COR-L47 (cell line): ENCODE data around the gene RAI1.
"Not testable (repeated sequence)": the region's sequence is repeated elsewhere in the genome, so short reads cannot be mapped to it uniquely, and the experiment has no call there.

Experiments used
- DNase-seq: peaks from one replicate; lab custom pipeline; 2025; lab: John Stamatoyannopoulos, UW

RAI1 gene

GRCh38 chr17:17682293-17682736 is 1.1 kb downstream of the RAI1 start:
- DNase-seq: no peak

DNA sequence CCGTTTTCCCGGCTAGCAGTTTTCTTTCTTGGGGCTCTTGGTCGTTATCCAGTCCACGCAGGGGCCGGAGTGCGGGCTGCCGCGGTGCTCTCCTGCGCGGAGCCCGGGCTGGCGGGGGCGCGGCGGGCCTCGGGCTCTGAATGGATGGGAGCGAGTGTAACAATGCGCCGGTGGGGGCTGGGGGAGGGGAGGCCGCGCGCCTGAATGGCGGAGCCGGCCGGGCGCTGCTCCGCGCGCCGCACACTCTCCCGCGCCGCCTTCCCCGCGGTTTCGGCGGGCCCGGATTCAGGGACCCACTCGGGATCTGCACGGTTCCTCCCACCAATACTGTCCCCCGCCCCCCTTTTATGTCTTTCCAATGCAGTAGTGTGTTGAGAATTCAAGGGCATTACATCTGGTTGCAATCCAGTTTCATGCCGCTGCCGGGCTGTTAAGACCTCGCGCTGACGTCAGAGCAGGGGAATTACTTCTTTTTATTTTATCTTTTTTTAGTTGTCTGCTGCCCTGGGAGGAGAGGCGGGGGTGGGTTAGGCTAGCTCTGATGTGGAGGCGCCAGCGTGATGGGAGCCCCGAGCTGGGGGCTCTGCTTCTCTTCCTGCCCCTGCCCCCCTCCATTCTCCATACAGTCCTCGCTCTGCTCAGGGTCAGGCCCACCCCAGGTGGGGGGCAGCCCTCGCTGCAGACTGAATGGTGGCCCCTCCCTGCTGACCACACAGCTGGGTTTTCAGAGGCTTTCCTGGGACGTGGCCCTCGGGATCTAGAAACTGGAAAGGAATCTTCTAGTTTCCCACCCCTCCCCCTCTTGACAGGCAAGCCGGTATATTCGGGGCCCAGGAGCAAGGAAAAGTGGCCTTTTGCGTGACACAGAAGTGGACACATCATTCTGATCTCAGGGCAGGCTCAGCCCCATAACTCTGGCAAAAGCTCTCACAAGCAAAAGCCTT is 1.8 kb downstream of the RAI1 start:
- DNase-seq: no peak

DNA sequence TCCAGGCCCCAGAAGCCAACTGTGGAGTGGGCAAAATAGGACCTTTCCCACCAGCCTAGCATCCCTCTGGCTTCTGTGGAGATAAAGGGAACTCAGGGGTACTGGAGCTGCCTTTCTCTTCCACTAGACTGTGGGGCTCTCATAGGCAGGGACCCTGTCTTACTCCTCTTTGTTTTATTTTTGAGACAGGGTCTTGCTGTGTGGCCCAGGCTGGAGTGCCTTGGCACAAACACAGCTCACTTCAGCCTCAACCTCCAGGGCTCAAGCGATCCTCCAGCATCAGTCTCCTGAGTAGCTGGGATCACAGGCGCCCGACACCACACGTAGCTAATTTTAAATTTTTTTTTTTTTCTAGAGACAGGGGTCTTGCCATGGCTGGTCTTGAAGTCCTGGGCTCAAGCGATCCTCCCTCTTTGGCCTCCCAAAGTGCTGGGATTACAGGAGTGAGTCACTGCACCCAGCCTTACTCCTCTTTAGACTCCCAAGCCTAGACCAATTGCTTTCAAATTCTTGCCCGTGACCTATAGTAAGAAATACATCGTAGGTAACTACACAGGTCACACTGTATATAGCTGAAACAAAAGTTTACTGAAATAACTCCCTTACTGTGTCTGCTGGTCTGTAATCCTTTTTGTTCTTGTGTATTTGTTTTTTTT is 2.6 kb downstream of the RAI1 start:
- no peak for DNase-seq

DNA sequence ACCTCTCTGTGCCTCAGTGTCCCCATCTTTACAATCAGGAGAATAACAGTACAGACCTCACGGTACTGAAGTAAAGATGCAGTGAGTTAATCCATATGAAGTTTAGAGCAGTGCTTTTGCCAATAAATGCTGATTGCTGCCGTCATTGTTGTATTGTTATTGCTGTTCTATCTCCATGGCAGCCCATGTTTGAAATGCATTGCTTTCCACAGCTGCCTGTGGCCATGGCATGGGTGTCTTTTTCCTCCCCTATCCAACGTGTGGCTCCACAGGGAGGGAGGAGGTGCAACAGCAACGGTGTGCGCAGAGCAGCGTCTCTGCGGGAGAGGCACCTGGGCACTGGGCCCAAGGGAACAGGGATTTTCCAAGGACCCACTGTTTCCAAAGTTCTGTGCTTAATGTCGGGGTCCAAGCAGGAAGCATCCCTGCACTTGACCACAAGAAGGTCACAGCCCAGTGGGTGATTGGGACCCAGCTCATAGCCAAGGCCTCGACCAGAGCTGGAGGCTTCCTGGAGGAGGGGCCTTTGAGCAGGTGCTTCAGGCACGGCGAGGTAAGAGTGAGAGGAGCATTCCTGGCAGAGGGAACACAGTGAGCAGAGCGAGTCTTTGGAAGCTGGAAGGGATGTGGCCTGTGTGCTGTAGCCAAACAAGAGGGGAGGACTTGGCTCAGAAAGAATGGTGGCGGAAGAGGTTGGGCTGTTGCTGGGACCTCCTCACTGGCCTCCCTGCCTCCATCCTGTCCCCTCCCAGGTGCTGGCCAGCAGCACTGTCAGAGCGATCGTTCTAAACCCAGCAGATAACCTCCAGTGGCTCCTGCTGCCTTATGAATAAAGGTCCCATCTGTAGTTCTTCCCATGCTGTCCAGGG is 3.9 kb downstream of the RAI1 start:
- DNase-seq: no peak

DNA sequence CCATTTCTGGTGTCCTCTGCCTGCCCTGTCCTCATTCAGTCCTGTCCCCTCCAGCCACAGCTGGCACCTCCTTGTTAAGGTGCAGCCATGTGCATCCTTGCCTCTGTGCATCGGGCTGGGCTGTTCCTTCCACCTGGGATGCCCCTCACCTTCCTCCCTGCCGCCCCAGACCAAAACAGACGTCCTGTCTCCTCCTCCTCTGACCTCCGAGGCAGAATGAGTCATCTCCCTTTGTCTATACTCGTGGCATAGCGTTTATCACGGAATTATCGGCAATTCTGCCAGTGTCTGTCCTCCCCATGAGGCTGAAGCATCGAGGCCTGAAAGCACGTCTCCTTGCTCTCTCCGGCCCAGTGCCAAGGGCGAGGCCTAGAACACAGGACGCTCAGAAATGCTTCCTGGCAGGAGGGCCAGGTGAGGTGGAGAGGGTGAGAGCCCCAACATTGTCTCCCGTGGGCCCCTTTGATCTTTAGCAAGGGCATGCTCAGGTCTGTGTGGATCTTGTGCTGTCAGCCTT is 4.6 kb downstream of the RAI1 start:
- DNase-seq: no peak

GRCh38 chr17:17689312-17689711 is 8.1 kb downstream of the RAI1 start:
- DNase-seq: no peak

DNA sequence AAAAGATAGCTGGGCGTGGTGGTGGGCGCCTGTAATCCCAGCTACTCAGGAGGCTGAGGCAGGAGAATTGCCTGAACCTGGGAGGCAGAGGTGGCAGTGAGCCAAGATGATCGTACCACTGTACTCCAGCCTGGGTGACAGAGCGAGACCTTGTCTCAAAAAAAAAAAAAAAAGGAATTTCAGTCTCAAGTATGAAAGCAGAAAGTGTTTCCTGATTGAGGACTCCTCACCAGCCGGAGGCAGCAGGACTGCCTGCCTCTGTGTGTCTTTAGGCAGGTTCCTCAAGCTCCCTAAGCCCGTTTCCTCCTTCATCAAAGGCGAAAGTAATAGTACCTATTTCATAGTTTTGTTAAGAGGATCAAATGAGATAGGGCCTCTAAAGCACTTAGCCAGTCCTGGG is 9.0 kb downstream of the RAI1 start:
- DNase-seq: not testable (repeated sequence)

DNA sequence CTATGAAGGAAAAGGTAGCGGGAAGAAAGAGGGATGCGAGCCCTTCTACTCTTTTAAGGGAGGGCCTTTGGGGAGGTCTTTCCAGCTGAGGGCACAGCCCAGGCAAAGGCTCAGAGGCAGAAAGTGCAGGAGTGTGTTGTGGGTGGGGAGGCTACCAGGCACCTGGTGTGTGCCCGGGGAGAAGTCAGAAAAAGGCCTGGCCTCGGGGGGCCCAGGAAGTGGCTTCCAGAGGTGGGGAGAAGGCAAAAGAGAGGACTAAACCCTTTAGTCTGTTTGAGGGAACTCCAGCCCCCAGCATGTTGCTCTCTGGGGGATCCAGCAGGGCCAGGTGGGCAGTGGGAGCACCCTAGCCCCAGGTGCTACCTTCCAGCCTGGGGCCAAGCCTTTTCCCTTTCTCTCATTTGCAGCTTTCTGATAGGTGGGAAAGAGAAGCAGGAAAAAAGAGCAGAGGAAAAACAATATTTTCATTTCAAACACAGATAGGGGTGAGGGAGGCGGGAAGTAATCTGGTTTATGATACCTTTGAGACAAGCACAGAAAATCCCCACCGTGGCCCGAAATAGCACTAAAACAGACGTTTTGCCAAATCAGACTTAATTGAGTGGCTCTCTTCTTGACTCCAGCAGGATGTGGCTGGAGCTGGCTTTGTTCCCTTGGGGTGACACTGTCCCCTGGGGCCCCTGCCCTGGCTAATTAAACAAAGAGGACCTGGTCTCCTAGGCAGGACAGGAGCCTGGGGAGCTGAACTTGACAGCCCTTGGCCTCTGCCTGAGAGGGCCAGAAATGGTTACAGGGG is 10.4 kb downstream of the RAI1 start:
- DNase-seq: no peak

- no peak for DNase-seq
Observed at GRCh38 chr17:17692353-17693252, 11.3 kb downstream of the RAI1 start.

- peak; percentile 67 for DNase-seq
Observed at GRCh38 chr17:17693253-17694168, 12.3 kb downstream of the RAI1 start.

GRCh38 chr17:17694169-17695081 is 13.2 kb downstream of the RAI1 start:
- DNase-seq: peak; percentile 35

DNA sequence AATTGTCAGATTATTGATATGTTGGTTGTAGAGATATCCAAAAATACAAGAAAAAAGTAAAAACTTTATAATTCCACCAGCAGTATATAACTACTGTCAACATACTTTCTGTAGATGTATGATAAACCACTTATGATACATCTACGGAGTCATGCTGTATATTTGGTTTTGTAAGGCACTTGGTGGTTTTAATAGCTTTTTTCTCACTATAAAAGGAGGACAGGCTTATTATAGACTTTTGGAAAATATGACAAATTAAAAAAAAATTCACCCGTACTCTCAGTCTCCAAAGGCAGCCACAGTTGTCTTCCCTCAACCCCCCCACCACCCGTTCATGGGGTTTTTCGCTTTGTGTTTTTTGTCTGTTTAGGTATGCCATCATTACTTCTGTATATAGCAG is 14.8 kb downstream of the RAI1 start:
- no peak for DNase-seq

DNA sequence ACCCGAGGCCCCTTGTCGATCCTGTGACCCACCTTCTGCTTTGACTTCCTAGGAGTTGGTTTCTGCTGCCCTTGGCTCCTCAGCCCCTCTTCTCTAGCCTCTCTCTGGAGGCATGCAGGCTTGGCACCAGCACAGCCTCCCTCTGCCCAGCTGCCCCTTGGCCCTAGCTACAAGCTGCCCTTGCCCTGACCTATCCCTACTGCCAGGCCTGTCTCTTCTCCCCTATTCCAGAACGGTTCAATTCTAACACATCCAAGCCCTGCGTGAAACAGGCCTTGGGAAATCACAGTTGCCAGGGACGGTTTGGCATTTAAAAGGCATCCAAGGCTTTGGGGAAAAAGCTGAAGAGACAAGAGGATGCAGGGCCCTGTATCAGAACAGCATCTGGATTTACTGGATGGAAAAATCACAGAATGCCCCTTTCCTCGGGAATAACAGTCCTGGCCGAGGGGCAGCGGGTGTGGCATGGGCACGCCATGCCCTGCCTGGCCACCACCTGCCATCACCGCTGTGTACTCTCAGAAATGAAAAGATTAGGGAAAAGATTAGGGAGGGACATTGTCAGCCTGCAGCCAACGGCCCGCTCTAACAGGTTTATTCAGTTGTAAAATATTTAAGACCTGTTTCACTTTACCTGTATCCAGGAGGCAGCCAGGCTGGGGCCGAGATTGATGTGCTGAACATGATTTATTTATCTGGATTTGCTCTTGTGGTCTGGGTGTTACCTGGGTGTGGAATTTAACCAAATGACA is 15.8 kb downstream of the RAI1 start:
- no peak for DNase-seq

DNA sequence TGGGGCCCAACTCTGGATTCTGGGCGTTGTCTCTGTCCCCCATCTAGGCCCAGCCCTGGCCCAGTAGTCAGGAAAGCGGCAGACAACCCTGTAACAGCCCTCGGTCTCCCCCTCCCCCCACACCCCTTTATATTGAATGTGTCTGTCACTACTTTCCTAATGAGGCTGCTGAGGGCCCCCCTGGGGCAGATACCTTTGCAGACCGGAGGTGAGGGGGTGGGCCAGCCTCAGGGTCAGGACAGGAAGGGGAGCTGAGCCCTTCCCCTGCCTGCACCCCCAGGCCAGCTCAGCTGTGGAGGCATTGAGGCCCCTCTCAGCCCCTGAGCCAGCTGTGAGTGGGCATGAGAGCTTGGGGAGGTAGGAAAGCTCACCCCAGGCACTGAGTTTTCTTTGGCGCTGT is 17.1 kb downstream of the RAI1 start:
- DNase-seq: no peak

DNA sequence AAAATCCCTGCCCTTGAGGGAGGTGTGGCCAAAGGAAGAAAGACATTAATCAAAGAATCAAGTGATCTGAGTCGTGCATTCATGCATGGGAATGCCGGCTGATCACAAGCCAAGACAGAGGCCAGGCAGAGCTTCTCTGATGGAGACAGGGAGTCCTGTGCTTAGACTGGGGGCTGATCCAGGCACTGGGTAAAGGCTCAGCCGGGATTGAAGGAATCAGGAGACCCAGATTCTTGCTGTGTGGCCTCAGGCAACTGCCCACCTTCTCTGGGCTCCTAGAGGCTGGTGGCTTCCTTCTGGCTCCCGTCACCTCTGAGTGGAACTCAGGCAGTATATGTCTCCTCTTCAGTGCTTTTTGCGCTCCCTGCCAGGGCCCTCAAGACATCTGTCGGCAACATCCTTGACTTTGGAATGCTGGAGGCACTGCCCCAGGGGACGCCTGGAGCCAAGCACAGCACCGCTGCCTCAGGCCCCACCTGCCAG is 17.7 kb downstream of the RAI1 start:
- no peak for DNase-seq

- no peak for DNase-seq
Observed at GRCh38 chr17:17699491-17699890, 18.2 kb downstream of the RAI1 start.
